ENCODE measurements around the gene TPM2.

TPM2 gene

GRCh38 chr9:35717132-35717870 is 27.6 kb upstream of the TPM2 start:
- no peak for DNase-seq

DNA sequence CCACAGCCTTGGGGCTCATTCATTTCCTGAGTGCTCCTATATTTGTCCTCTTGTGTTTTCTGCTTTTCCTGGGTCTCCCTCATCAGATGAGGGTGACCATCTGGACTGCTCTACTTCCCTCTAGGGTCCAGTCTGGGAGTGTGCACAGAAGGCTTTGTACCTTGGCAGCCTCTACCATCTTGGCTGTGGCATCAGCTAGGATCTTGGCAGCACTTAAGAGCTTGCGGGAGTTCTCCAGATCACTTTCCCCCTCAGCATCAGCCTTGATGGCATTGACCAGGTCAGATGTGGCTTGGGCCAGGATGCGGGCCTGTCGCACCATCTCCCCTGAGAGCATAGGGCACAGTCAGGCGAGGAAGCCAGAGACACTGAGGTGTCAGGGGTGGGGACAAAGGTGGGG is 26.5 kb upstream of the TPM2 start:
- no peak for DNase-seq

GRCh38 chr9:35714579-35715252 is 25.0 kb upstream of the TPM2 start:
- no peak for DNase-seq

- DNase-seq = no peak
These were observed 24.4 kb upstream of the TPM2 start for GRCh38 chr9:35714123-35714522.

GRCh38 chr9:35713578-35713977 is 23.9 kb upstream of the TPM2 start:
- no peak for DNase-seq

GRCh38 chr9:35712762-35713400 is 23.2 kb upstream of the TPM2 start:
- no peak for DNase-seq

- no peak for DNase-seq
These were observed 22.0 kb upstream of the TPM2 start for GRCh38 chr9:35711501-35712428.

- DNase-seq = no peak
These were observed 21.2 kb upstream of the TPM2 start for GRCh38 chr9:35710818-35711500.

DNA sequence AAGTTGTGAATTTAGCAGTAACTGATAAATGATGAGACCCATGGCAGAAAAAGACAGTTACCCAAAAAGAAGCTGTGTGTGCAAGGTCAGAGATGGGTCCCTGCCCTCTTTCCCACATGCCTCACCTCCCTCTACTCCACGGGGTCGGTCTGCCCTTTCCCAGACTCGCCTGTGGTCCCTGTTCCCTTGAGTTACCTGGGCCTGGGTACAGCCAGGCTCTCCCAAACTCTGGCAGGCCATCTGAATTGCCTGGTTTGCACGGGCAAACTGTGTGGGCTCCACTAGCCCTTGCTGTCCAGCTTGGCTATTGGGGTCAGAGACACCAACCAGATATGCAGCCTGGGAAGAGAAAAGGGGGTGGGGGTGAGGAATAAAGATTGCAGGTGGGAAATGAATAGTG is 18.4 kb upstream of the TPM2 start:
- DNase-seq = no peak

DNA sequence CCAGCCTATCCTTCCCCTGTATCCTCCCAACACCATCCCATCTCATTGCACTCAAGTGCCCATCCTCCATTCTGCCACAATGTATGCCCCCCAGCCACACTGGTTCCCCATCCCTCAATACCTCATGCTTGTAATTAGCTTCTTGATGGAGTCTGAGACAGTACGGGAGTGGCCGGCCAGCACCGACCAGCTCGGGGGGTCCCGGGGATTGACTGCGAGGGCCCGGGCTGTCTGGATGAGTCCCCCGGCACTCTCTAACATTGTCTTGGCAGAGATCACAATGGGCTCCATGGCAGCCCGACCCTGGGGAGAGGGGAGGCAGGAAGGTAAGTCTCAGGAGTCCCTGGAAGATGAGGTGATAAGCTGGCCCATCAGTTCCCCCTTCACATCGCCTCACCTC is 17.2 kb upstream of the TPM2 start:
- DNase-seq = no peak

DNA sequence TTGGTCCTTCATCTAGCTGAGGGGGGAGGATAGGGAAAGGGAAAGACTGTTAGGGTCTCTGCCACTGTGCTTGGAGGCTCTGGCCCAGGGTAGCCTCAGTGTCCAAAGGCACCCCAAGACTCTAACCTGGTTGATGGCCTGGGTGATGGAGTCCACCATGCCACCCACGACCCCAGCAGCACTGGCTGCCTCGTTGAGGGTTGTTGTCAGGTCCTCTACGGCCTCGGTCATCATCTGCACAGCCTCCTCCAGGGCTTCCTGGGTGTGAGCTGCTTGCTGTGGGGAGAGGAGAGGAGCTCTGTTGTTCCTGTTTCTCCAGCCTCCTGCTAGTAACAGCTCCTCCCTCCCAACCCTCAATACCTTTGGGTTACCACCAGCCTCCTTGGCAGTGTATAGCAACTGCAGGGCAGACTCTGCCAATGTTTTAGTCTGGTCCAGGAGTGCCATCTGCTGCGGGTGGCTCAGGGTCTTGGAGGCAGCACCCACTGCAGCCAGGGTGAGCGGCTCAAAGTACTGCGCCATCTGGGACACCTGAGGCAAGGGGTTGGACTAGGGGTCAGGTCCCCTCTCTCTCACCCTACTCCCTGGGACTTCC is 16.2 kb upstream of the TPM2 start:
- DNase-seq = no peak

GRCh38 chr9:35705372-35705771 is 15.6 kb upstream of the TPM2 start:
- no peak for DNase-seq

- DNase-seq = no peak
These were observed 14.4 kb upstream of the TPM2 start for GRCh38 chr9:35703906-35704672.

GRCh38 chr9:35702696-35703095 is 13.0 kb upstream of the TPM2 start:
- no peak for DNase-seq

- no peak for DNase-seq
These were observed 11.2 kb upstream of the TPM2 start for GRCh38 chr9:35700942-35701341.

- no peak for DNase-seq
These were observed 10.3 kb upstream of the TPM2 start for GRCh38 chr9:35700031-35700430.

- DNase-seq = no peak
These were observed 8.5 kb upstream of the TPM2 start for GRCh38 chr9:35698231-35698630.

- DNase-seq = no peak
These were observed 7.8 kb upstream of the TPM2 start for GRCh38 chr9:35697486-35697885.

- peak; percentile 42 to 50 for DNase-seq
These were observed 6.9 kb upstream of the TPM2 start for GRCh38 chr9:35696520-35697215.

GRCh38 chr9:35695943-35696401 is 6.2 kb upstream of the TPM2 start:
- no peak for DNase-seq

All from stimulated activated CD4-positive, alpha-beta T cell treated with anti-CD3 and anti-CD28 coated beads, Interleukin-4, amount 100 ng/mL, for 4 hours (primary cell).